ENCODE results near the gene UXT. TPM values are rescaled to one million over a fixed set of nuclear protein-coding genes. Genes with fewer than 3 reads are reported as not detected.
A peak's percentile ranks its signal among the peaks of the same experiment; 100 is the strongest.

UXT gene
- total RNA-seq, 1 donor from 2014 or later, result 64.3 TPM

DNA sequence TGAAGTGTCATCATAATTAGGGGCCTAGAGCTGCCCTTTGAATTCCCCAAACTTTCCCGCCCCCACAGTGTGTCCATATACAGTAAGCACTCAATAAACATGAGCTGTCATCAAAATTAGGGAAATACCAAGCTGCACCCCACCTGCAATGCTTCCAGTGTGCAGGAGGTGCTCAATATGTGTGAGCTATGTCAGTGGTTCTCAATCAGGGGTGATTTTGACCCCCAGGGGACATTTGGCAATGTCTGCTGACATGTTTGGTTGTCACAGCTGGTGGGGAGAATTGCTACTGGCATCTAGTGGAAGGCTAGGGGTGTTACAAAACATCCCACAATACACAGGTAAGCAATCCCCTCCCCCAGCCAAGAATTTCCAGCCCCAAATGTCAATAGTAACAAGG, 30.0 kb downstream of the UXT start:
- Mint-ChIP-seq H3K27me3 (ENCODE audit: unreplicated experiment) (peaks cover 5% of the 10 kb centered on the region), H3K36me3 (ENCODE audit: unreplicated experiment) (no peaks in the 10 kb centered on the region), H3K4me1 (ENCODE audit: low read depth, unreplicated experiment) (no peaks in the 10 kb centered on the region), H3K4me3 (ENCODE audit: unreplicated experiment) (no peak overlapping the region), H3K9me3 (ENCODE audit: unreplicated experiment) (peaks cover 2% of the 10 kb centered on the region), H3K27ac (ENCODE audit: unreplicated experiment) (no peak overlapping the region)
- no peak for DNase-seq
- TF ChIP-seq, protein P1, sequence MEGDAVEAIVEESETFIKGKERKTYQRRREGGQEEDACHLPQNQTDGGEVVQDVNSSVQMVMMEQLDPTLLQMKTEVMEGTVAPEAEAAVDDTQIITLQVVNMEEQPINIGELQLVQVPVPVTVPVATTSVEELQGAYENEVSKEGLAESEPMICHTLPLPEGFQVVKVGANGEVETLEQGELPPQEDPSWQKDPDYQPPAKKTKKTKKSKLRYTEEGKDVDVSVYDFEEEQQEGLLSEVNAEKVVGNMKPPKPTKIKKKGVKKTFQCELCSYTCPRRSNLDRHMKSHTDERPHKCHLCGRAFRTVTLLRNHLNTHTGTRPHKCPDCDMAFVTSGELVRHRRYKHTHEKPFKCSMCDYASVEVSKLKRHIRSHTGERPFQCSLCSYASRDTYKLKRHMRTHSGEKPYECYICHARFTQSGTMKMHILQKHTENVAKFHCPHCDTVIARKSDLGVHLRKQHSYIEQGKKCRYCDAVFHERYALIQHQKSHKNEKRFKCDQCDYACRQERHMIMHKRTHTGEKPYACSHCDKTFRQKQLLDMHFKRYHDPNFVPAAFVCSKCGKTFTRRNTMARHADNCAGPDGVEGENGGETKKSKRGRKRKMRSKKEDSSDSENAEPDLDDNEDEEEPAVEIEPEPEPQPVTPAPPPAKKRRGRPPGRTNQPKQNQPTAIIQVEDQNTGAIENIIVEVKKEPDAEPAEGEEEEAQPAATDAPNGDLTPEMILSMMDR (IDR thresholded peaks at IDR 0.05; ENCODE audit: partially characterized antibody, unreplicated experiment), result no peak

GRCh38 chrX:47625365-47625764, 33.6 kb downstream of the UXT start:
- Mint-ChIP-seq H3K27ac (ENCODE audit: unreplicated experiment) (no peak overlapping the region), H3K4me3 (ENCODE audit: unreplicated experiment) (no peak overlapping the region), H3K4me1 (ENCODE audit: low read depth, unreplicated experiment) (no peaks in the 10 kb centered on the region), H3K27me3 (ENCODE audit: unreplicated experiment) (peaks cover 8% of the 10 kb centered on the region), H3K9me3 (ENCODE audit: unreplicated experiment) (peaks cover 2% of the 10 kb centered on the region), H3K36me3 (ENCODE audit: unreplicated experiment) (no peaks in the 10 kb centered on the region)
- no peak for DNase-seq
- TF ChIP-seq, protein P1 (IDR thresholded peaks at IDR 0.05; ENCODE audit: partially characterized antibody, unreplicated experiment), result no peak

DNA sequence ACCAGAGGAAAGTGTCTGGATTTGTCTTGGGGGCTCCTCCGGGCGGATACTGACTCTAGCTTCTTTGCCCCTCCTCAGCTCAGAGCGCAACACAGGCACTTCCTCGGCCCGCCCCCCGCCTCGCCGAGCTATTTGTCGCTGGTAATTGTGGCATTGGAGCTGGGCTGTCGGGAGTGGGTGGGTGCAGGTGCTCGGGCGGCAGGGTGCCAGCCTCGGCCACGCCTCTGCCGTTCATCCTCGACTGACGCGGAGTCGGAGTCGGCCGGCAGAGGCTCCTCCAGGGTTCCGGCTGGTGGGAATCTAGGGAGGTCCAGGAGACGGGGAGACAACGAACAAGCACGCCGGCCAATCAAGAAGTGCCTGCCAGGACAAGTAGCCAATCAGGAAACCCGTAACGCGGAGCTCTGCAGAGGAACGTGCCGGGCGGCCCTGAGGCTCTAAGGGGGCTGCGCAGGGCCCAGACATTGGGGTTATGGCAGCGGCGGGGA, 35.4 kb downstream of the UXT start:
- H3K36me3 Mint-ChIP-seq (ENCODE audit: unreplicated experiment), result no peaks in the 10 kb centered on the region
- peaks cover 8% of the 10 kb centered on the region for H3K27me3 Mint-ChIP-seq (ENCODE audit: unreplicated experiment)
- H3K27ac Mint-ChIP-seq (ENCODE audit: unreplicated experiment), result no peak overlapping the region
- TF ChIP-seq, protein P1 (IDR thresholded peaks at IDR 0.05; ENCODE audit: partially characterized antibody, unreplicated experiment), result no peak
- peak; percentile 73 for DNase-seq
- H3K9me3 Mint-ChIP-seq (ENCODE audit: unreplicated experiment), result peaks cover 2% of the 10 kb centered on the region
- H3K4me3 Mint-ChIP-seq (ENCODE audit: unreplicated experiment), result peak overlapping the region; percentile 81
- H3K4me1 Mint-ChIP-seq (ENCODE audit: low read depth, unreplicated experiment), result no peaks in the 10 kb centered on the region

DNA sequence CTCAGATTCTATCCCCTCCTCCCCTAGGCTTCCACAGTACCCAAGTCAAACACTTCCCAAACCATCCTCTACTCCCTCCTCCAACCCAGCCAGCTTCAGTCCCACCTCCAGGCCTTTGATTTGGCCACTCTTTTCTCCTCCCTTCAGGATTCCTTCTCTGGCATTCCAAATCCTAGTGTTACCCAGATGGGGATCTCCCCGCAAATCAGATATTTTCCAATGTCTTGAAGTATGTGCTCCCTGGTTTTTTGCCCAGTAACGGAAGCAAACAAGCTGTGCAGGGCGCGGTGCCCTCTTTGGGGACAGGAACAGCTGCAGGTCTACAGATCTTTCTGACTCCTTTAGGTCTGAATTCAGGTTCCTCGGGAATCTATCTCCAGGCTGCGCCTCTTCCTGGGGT, 37.1 kb downstream of the UXT start:
- Mint-ChIP-seq H3K27ac (ENCODE audit: unreplicated experiment) (no peak overlapping the region), H3K36me3 (ENCODE audit: unreplicated experiment) (no peaks in the 10 kb centered on the region), H3K4me1 (ENCODE audit: low read depth, unreplicated experiment) (peaks cover 7% of the 10 kb centered on the region), H3K4me3 (ENCODE audit: unreplicated experiment) (no peak overlapping the region), H3K9me3 (ENCODE audit: unreplicated experiment) (no peaks in the 10 kb centered on the region), H3K27me3 (ENCODE audit: unreplicated experiment) (peaks cover 12% of the 10 kb centered on the region)
- TF ChIP-seq, protein P1 (IDR thresholded peaks at IDR 0.05; ENCODE audit: partially characterized antibody, unreplicated experiment), result no peak
- DNase-seq, result no peak

DNA sequence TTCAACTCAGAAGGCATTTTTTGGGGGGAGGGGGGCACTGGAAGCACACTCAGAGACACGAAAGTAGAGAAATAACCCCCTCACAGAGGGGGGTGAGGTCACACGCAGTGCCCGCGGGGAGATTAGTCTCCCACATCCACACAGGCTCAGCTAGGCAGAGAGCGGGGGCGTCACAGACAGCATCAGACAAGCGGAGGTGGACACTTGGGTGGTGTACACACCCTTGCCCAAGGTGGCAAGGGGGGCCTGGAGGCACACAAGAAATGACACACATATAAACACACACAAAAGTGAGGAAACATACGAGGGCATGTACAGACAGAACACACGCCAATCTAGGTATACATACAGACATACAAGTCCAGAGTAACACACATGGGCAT, 38.7 kb downstream of the UXT start:
- no peak overlapping the region for H3K27ac Mint-ChIP-seq (ENCODE audit: unreplicated experiment)
- no peaks in the 10 kb centered on the region for H3K9me3 Mint-ChIP-seq (ENCODE audit: unreplicated experiment)
- H3K4me1 Mint-ChIP-seq (ENCODE audit: low read depth, unreplicated experiment), result peaks cover 7% of the 10 kb centered on the region
- no peak for DNase-seq
- H3K36me3 Mint-ChIP-seq (ENCODE audit: unreplicated experiment), result no peaks in the 10 kb centered on the region
- H3K4me3 Mint-ChIP-seq (ENCODE audit: unreplicated experiment), result peak overlapping the region; percentile 76
- TF ChIP-seq, protein P1 (IDR thresholded peaks at IDR 0.05; ENCODE audit: partially characterized antibody, unreplicated experiment), result no peak
- H3K27me3 Mint-ChIP-seq (ENCODE audit: unreplicated experiment), result peaks cover 9% of the 10 kb centered on the region

Measured in glutamatergic neuron (in vitro differentiated cells).